Hindlimb muscle (tissue), 1 donor: ENCODE results near the gene GPD2. TPM values are rescaled to one million over a fixed set of nuclear protein-coding genes. Genes with fewer than 3 reads are reported as not detected.

Source experiments
- DNase-seq: peaks from one replicate; pipeline ENCODE4 v3.0.0-alpha.2; 2013
- polyA plus RNA-seq: library from polyadenylated mRNA; unstranded; fragments of 120-200 nt; gene quantifications from one replicate; pipeline ENCODE4 v1.2.1, GENCODE V29; 2013; ENCODE audit not compliant: insufficient read length

GPD2 gene
- polyA plus RNA-seq, 1 donor = 13.9 TPM

GRCh38 chr2:156436497-156437085 is 412 bp downstream of the GPD2 start:
- no peak for DNase-seq

GRCh38 chr2:156437272-156437930 is 1.2 kb downstream of the GPD2 start:
- peak; percentile 10 for DNase-seq

- DNase-seq = no peak
These were observed 1.8 kb downstream of the GPD2 start for GRCh38 chr2:156437931-156438410.

GRCh38 chr2:156443089-156443488 is 6.9 kb downstream of the GPD2 start:
- DNase-seq = no peak

- no peak for DNase-seq
These were observed 9.4 kb downstream of the GPD2 start for GRCh38 chr2:156445296-156446220.

GRCh38 chr2:156447761-156448160 is 11.6 kb downstream of the GPD2 start:
- no peak for DNase-seq

- DNase-seq = no peak
These were observed 12.6 kb downstream of the GPD2 start for GRCh38 chr2:156448766-156449165.

- DNase-seq = no peak
These were observed 16.8 kb downstream of the GPD2 start for GRCh38 chr2:156452971-156453370.

GRCh38 chr2:156455361-156455975 is 19.3 kb downstream of the GPD2 start:
- no peak for DNase-seq

GRCh38 chr2:156456616-156457015 is 20.4 kb downstream of the GPD2 start:
- no peak for DNase-seq

GRCh38 chr2:156457523-156458517 is 21.6 kb downstream of the GPD2 start:
- no peak for DNase-seq

GRCh38 chr2:156459720-156460119 is 23.5 kb downstream of the GPD2 start:
- DNase-seq = no peak

- DNase-seq = no peak
These were observed 27.9 kb downstream of the GPD2 start for GRCh38 chr2:156464106-156464505.

GRCh38 chr2:156465573-156465972 is 29.4 kb downstream of the GPD2 start:
- DNase-seq = no peak

- peak; percentile 61 for DNase-seq
These were observed 30.7 kb downstream of the GPD2 start for GRCh38 chr2:156466739-156467405.

- DNase-seq = no peak
These were observed 34.9 kb downstream of the GPD2 start for GRCh38 chr2:156470975-156471583.

- no peak for DNase-seq
These were observed 35.6 kb downstream of the GPD2 start for GRCh38 chr2:156471762-156472161.

GRCh38 chr2:156472686-156473085 is 36.5 kb downstream of the GPD2 start:
- no peak for DNase-seq

GRCh38 chr2:156473445-156473844 is 37.3 kb downstream of the GPD2 start:
- DNase-seq = no peak

- no peak for DNase-seq
These were observed 38.2 kb downstream of the GPD2 start for GRCh38 chr2:156474401-156474800.
